Upper lobe of left lung (tissue), 4 donors: ENCODE data around the gene FKTN.

Source experiments
- POLR2A ChIP-seq, 4 donors: fragments of 450-650 bp; IDR thresholded peaks; one replicate each; pipeline ENCODE4 v1.5.1; 2016 to 2017; ENCODE audit warnings: antibody characterized with exemption in 4 of 4, mild to moderate bottlenecking in 2 of 4
- POLR2AphosphoS5 ChIP-seq, 2 donors: sonication (generic); formaldehyde crosslinking; IDR thresholded peaks; one replicate each; pipeline ENCODE4 v1.5.1; 2017; ENCODE audit warnings: antibody characterized with exemption in 2 of 2
- TF ChIP-seq, protein P1 (sequence below), 6 experiments: fragments of 450-650 bp in 4 of 6; fragments of 200-600 bp in 2 of 6; sonication (generic) in 2 of 6; IDR thresholded peaks; one replicate each; pipeline ENCODE4 v1.5.1; 2016 to 2019; ENCODE audit warnings: antibody characterized with exemption in 6 of 6

- TF ChIP-seq, protein P1, sequence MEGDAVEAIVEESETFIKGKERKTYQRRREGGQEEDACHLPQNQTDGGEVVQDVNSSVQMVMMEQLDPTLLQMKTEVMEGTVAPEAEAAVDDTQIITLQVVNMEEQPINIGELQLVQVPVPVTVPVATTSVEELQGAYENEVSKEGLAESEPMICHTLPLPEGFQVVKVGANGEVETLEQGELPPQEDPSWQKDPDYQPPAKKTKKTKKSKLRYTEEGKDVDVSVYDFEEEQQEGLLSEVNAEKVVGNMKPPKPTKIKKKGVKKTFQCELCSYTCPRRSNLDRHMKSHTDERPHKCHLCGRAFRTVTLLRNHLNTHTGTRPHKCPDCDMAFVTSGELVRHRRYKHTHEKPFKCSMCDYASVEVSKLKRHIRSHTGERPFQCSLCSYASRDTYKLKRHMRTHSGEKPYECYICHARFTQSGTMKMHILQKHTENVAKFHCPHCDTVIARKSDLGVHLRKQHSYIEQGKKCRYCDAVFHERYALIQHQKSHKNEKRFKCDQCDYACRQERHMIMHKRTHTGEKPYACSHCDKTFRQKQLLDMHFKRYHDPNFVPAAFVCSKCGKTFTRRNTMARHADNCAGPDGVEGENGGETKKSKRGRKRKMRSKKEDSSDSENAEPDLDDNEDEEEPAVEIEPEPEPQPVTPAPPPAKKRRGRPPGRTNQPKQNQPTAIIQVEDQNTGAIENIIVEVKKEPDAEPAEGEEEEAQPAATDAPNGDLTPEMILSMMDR (IDR thresholded peaks at IDR 0.05): no peak
- TF ChIP-seq POLR2AphosphoS5 (IDR thresholded peaks at IDR 0.05) (no peak), POLR2A (IDR thresholded peaks at IDR 0.05) (no peak)
These were observed 93.9 kb downstream of the FKTN start for GRCh38 chr9:105651806-105652205.
